DMS153 (cell line): Measurements from ENCODE around the gene VAC14.

Experiments
- DNase-seq: peaks from one replicate; lab custom pipeline; 2025; lab: John Stamatoyannopoulos, UW

The VAC14 gene

GRCh38 chr16:70661918-70662641, 138.9 kb downstream of the VAC14 start:
- DNase-seq = no peak

GRCh38 chr16:70661534-70661917, 139.4 kb downstream of the VAC14 start:
- no peak for DNase-seq

DNA sequence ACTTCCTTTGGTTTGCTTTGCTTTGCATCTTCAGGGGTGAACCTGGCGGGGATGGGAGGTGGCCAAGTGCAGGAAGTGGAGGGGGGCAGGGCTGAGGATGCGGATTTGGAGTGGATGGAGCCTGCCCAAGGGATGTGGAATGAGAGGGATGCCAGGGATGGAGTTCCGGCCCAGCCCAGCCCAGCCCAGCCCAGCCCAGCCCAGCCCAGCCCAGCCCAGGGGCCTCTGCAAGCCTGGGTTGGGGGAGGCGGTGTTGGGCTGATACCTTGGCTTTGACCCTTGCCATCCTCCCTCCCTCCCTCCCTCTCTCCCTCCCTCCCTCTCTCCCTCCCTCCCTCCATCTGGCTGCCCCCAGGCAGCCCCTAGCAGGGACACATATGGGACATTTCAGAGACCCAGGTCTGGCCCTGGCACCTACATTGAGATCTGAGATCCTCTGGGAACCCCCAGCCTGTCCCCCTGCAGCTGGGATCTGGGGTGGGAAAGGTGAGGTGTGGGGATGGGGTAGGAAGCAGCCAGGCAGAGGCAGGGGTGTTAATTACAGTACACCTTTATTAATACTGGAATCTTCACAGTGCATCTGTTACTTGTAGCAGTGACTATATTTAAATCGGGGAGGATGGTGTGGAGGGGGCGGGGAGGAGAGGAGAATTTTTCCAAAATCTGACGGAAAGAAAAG, 140.1 kb downstream of the VAC14 start:
- no peak for DNase-seq

DNA sequence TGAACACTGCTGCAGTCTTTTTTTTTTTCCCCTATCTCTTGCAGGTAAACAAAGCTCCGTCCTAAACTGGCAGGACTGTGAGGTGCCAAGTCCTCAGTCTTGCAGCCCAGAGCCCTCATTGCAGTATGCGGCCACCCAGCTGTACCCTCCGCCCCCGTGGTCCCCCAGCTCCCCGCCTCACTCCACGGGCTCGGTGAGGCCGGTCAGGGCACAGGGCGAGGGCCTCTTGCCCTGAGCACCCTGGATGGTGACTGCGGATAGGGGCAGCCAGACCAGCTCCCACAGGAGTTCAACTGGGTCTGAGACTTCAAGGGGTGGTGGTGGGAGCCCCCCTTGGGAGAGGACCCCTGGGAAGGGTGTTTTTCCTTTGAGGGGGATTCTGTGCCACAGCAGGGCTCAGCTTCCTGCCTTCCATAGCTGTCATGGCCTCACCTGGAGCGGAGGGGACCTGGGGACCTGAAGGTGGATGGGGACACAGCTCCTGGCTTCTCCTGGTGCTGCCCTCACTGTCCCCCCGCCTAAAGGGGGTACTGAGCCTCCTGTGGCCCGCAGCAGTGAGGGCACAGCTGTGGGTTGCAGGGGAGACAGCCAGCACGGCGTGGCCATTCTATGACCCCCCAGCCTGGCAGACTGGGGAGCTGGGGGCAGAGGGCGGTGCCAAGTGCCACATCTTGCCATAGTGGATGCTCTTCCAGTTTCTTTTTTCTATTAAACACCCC, 140.8 kb downstream of the VAC14 start:
- DNase-seq = no peak

DNA sequence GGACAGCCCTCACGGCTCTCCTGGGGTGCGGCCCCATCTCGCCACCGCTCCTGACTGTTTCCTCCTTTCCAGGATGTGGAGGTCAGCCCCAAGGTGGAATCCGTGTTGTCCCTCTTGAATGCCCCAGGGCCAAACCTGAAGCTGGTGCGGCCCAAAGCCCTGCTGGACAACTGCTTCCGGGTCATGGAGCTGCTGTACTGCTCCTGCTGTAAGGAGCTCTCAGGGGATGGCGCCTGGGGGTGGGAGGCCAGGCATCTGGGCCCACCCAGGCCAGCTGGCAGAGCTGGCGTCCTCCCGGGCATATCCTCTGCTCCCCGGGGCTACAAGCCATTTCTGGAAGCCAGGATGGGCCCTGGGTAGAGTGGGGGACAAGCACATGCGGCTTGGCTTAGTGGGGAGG, 141.4 kb downstream of the VAC14 start:
- no peak for DNase-seq

GRCh38 chr16:70658921-70659320, 142.0 kb downstream of the VAC14 start:
- no peak for DNase-seq

DNA sequence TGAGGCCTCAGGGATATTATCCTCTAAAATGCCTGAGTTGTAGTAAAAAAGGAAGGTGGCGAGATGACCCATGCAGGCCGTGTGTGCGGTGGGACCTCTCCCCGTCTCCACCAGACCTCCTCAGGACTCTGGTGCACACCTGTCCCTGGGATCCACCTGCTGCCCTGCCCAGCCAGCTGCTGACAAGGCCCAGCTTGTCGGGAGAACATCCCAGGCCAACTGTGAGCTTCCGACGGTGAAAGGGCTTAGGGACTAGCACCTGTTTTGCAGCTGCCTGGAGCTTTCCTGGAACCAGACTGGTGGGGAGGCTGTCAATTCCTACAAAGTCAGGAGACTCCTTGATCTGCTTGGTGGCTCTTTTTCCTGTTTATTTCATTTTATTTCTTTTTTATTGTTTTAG, 143.0 kb downstream of the VAC14 start:
- no peak for DNase-seq

GRCh38 chr16:70656712-70657263, 144.2 kb downstream of the VAC14 start:
- no peak for DNase-seq

DNA sequence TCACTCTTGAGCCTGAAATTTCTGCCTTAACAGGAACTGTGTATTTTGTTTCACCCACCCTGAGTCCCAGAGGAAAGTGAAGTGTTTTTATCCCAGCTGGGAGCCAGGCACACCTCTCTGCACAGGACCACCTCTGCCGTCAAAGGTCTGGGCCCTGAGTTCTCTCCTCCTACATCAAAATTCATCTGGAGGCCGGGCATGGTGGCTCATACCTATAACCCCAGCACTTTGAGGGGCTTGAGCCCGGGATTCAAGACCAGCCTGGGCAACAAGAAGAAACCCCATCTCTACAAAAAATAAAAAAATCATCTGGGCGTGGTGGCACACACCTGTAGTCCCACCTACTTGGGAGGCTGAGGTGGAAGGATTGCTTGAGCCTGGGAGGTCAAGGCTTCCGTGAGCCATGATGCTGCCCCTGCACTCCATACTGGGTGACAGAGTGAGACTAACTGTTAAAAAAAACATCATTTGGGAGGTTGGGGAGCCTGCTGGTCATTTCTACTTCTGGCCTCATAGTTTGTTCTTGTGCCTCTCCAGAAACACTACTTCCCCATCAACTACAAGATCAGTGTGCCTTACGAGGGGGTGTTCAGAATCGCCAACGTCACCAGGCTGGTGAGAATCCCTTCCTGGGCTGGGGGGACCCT, 144.8 kb downstream of the VAC14 start:
- DNase-seq = no peak

DNA sequence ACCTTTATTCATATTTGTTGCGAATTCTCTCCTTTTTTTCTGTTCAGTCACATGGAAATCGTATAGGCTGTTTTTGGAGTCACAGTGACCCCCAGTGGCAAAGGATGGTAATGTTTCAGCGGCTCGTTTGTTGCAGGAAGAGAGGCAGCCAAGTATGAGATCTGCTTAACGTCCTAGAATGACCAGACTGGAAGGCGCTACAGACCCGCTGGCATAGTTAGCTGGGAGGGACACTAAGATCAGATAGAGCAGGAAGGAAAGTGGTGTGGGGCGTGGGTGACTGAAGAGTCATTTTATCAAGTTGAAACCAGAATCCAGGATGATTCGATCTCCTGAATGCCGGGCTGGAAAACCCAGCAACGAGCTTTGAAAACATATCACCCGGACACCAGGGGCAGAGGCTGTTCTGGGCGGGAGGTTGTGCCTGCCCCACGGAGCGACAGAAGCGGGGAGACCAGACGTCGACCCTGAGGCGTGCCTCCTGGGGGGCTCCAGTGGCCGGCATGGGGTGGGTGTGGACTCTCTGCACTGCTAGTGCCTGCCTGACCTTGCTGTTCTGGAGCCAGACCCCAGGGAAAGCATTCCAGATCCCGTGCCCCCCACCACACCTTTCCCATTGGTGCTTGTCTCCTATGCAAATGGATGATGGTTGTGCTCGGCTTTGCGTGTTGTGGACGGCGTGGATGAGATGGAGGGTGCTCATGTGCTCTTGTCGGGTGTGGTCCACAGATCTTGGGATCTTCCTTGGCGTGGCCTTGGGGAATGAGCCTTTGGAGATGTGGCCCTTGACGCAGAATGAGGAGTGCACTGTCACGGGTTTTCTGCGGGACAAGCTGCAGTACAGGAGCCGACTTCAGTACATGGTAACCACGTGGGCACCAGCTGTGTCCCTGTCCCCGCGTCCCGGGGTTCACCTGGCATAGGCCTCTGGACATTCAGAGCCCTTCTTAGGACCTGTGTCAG, 146.9 kb downstream of the VAC14 start:
- peak; percentile 47 for DNase-seq

DNA sequence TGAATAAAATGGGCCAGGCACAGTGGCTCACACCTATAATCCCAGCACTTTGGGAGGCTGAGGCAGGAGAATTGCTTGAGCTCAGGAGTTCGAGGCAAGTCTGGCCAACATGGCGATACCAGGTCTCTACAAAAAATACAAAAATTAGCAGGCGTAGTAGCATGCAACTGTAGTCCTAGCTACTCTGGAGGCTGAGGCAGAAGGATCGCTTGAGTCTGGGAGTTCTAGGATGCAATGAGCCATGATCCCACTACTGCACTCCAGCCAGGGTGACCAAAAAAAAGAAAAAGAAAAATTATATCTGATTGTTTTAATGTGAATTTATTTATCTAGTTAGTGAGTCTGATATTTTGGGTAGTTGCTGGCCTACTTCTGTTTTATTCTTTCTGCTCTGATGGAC, 147.6 kb downstream of the VAC14 start:
- no peak for DNase-seq

DNA sequence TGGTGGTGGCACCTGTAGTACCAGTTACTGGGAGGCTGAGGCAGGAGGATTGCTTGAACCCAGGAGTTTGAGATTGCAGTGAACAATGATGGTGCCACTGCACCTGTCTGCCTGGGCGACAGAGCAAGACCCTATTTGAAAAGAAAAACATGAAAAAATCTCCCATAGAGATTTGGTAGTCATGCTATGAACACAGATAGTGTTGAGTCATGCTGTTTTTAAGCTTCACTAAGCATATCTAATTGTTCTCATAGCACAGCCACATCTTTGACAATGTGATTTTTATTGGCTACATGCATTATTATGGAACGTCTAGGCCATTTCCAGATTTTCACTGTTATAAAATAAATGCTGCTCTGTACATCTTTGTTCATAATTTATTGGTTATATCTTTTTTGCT, 148.6 kb downstream of the VAC14 start:
- no peak for DNase-seq

DNA sequence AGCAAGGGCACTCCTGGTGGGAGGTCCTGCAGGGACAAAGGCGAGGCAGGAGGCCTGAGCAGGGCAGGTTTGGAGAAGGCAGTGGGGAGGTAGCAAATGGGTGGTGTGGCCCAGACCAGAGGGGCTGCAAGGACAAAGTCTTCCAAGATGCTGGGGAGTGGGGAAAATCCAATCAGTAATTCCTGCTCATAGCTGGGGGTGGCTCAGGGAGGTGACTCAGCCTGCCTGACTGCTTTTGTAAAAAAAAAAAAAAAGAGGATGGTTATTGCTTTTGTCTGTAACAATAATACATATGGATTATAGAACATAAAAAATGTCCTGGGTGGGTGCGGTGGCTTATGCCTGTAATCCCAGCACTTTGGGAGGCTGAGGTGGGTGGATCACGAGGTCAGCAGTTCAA, 149.4 kb downstream of the VAC14 start:
- no peak for DNase-seq

GRCh38 chr16:70650216-70650615, 150.7 kb downstream of the VAC14 start:
- no peak for DNase-seq

GRCh38 chr16:70649300-70649699, 151.7 kb downstream of the VAC14 start:
- DNase-seq = no peak

DNA sequence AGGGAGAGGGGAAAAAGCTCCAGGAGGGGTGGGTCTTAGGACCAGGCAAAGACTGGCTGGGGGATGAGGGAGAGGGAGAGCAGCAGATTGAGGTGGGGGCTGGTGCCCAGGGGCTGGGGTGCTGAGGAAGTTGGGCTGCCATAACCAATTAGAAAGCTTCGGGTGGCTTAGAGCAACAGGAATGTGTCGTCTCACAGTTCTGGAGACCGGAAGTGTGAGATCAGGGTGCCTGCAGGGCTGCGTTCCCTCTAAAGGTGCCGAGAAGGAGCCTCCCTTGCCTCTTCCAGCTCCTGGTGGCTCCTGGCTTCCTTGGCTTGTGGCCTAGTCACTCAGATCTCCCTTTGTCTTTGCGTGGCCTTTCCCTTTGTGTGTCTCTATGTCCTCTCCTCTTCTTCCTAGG, 152.4 kb downstream of the VAC14 start:
- DNase-seq = no peak

DNA sequence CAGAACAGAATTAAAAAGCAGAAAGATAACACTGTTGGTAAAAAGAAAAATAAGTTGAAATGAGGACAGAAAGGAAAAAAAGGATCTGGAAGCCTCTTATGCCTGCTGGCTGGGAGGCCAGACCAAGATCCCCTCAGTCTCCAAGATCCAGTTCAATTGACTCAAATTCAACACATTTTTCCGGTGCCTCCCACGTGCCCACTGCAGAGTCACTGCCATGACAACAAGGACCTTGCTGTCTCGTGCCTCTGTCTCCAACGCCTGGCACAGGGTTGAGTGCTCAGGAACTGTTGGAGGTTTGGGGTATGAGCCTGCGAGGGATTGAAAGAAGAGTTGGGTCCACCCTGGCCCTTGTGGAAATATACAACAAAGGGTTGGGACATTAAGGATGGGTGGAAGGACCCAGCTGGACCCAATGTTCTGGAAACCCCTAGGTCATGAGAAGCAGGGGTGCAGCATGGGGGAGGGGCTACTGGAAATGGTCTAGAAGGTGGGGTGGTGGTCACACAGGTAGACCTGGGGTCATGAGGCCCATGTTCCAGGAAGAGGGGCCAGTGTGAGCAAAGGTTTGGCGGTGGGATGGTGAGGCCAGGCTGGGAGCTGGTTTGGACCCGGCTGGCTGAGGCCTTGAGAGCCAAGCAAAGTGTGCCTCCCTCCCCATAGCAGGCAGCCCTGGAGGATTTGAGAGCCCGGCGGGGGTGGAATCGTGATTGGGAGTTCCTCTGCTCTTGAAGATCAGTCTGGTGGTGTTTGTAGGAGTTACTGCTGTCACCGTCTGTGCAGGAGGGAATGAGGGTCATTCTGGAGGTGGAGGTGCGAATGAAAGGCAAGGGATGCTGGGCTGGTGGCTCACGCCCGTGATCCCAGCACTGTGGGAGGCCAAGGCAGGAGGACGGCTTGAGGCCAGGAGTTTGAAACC, 153.3 kb downstream of the VAC14 start:
- DNase-seq = no peak

DNA sequence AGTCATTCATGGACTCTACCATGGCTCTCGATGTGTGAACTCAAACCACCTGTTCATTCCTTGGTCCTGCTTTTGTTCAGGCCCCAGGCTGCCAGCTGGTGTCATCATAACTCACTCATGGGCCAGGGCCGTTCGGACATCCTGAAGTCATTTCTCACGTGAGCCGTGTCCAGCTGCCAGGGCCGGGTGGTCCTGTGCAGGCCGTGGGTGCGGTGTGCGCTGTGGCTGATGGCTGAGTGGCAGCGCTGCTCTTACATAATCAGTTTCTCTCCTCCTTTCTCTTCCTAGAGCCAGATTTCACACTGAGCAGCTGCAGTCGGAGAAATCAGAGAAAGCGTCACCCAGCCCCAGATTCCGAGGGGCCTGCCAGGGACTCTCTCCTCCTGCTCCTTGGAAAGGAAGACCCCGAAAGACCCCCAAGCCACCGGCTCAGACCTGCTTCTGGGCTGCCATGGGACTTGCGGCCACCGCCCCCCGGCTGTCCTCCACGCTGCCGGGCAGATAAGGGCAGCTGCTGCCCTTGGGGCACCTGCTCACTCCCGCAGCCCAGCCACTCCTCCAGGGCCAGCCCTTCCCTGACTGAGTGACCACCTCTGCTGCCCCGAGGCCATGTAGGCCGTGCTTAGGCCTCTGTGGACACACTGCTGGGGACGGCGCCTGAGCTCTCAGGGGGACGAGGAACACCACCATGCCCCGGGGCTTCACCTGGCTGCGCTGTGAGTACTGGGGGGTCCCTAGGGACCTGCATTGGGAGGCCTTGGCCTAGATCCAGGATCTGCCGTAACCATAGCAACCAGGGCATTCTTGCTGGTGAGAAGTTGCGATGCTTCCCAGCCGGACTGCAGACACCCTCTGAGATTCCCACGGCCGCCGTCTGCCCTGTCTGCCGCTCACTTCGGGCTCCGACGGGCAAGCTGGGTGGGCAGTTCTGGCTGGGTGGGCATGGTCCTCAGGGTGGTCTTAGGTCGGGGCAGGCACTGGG, 154.4 kb downstream of the VAC14 start, which contains the start of gene IL34:
Gene IL34, plus strand, starts transcription at position 300 of the 982 bp plus-strand sequence. Its CDS starts 389 bp downstream, at position 689.
- no peak for DNase-seq
